ENCODE data around the gene RAMP3. TPM values are rescaled to one million over a fixed set of nuclear protein-coding genes. Genes with fewer than 3 reads are reported as not detected.
A peak's percentile ranks its signal among the peaks of the same experiment; 100 is the strongest.

The RAMP3 gene
- total RNA-seq, 6 experiments from 2014 or later, result 3.6 to 25.9 (median 23.4) TPM

- intact Hi-C loops (cut with DNase I), result no loop called here
- H3K27ac ChIP-seq, result no peak overlapping the region
- no peaks in the 10 kb centered on the region for H3K36me3 ChIP-seq
- no peaks in the 10 kb centered on the region for H3K9me3 ChIP-seq
- no peaks in the 10 kb centered on the region for H3K27me3 ChIP-seq
- DNase-seq (no peak), ATAC-seq (no peak)
- H3K4me3 ChIP-seq, result no peak overlapping the region
- WGBS (ENCODE audit: insufficient coverage, low coverage, low lambda C conversion rate, missing lambda C conversion rate), result 40% methylated on average over 1 of the region's 5 CpGs
- TF ChIP-seq CTCF (IDR thresholded peaks at IDR 0.05) (no peak), POLR2A (IDR thresholded peaks at IDR 0.05) (no peak)
- no peaks in the 10 kb centered on the region for H3K4me1 ChIP-seq
Observed at GRCh38 chr7:45176091-45176490, 18.5 kb downstream of the RAMP3 start.

GRCh38 chr7:45176886-45177731 is 19.5 kb downstream of the RAMP3 start:
- WGBS (ENCODE audit: insufficient coverage, low coverage, low lambda C conversion rate, missing lambda C conversion rate), result 43% methylated on average over 8 of the region's 19 CpGs
- DNase-seq (peak in 1 of 3 donors; percentile 38), ATAC-seq (no peak)
- Histone ChIP-seq H3K27ac (no peak overlapping the region), H3K4me3 (no peak overlapping the region), H3K4me1 (no peaks in the 10 kb centered on the region), H3K36me3 (no peaks in the 10 kb centered on the region), H3K27me3 (no peaks in the 10 kb centered on the region), H3K9me3 (no peaks in the 10 kb centered on the region)
- intact Hi-C loops (cut with DNase I), result no loop called here
- no peak for TF ChIP-seq CTCF (IDR thresholded peaks at IDR 0.05)
- no peak for TF ChIP-seq POLR2A (IDR thresholded peaks at IDR 0.05)

GRCh38 chr7:45177801-45178200 is 20.2 kb downstream of the RAMP3 start:
- Histone ChIP-seq H3K36me3 (no peaks in the 10 kb centered on the region), H3K9me3 (no peaks in the 10 kb centered on the region), H3K27me3 (no peaks in the 10 kb centered on the region), H3K27ac (no peak overlapping the region), H3K4me3 (no peak overlapping the region), H3K4me1 (no peaks in the 10 kb centered on the region)
- intact Hi-C loops (cut with DNase I), result no loop called here
- ATAC-seq (peak in 1 of 4 donors; percentile 6), DNase-seq (peak in 1 of 3 donors; percentile 36)
- WGBS (ENCODE audit: insufficient coverage, low coverage, low lambda C conversion rate, missing lambda C conversion rate), result 40% methylated on average over 1 of the region's 3 CpGs
- no peak for TF ChIP-seq CTCF (IDR thresholded peaks at IDR 0.05)
- no peak for TF ChIP-seq POLR2A (IDR thresholded peaks at IDR 0.05)

- H3K27me3 ChIP-seq, result no peaks in the 10 kb centered on the region
- WGBS (ENCODE audit: insufficient coverage, low coverage, low lambda C conversion rate, missing lambda C conversion rate), result 67% methylated on average over 6 of the region's 13 CpGs
- peak in 1 of 3 donors; percentile 39 for DNase-seq
- no peaks in the 10 kb centered on the region for H3K36me3 ChIP-seq
- no peak for ATAC-seq
- H3K4me3 ChIP-seq, result no peak overlapping the region
- no peak overlapping the region for H3K27ac ChIP-seq
- TF ChIP-seq POLR2A (IDR thresholded peaks at IDR 0.05) (no peak), CTCF (IDR thresholded peaks at IDR 0.05) (peak in 1 of 4 donors; percentile 3)
- intact Hi-C loops (cut with DNase I), result no loop called here
- no peaks in the 10 kb centered on the region for H3K9me3 ChIP-seq
- no peaks in the 10 kb centered on the region for H3K4me1 ChIP-seq
Observed at GRCh38 chr7:45178241-45179225, 20.9 kb downstream of the RAMP3 start.
